ENCODE data around the gene NNMT. TPM values are rescaled to one million over a fixed set of nuclear protein-coding genes. Genes with fewer than 3 reads are reported as not detected.

The NNMT gene
- polyA plus RNA-seq, 3 donors from 2014 or later = 0.68 to 1.0 TPM; not detected in 1

DNA sequence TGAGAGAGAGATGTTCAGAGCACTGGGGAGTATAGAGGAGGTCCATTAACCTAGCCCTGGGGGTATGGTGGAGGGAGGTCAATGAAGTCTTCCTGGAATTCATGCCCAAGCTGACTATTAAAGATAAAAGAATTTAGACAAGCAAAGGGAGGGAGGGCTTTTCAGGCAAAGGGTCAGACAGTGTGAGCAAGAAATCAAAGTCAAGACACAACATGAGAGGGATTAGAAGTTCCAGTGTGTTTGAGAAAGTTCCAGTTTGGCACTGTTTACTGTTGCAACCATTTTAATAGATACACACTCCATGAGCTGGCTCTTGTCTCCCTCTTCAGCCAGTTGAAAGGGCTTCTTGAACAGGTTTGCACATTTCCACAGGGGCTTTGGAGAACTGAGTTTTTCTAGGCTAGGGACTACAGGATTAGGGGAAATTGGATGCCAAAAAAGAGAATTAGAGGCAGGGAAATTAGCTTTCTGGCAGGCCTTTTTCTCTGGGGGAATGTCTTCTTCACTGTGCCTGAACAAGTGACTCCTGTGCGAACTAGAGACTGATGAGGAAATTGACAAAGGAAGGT is 14.7 kb upstream of the NNMT start:
- peaks cover 1 to 6% of the 10 kb centered on the region in 2 donors for H3K4me1 Mint-ChIP-seq
- H3K27me3 Mint-ChIP-seq (ENCODE audit: low read depth in 3 of 3) = peaks cover 3 to 8% (median 4%) of the 10 kb centered on the region in 3 donors
- H3K9me3 Mint-ChIP-seq = no peaks in the 10 kb centered on the region
- DNase-seq = no peak
- no peak overlapping the region for H3K4me3 Mint-ChIP-seq
- H3K27ac Mint-ChIP-seq = no peak overlapping the region
- peaks cover 0 to 4% (median 0%) of the 10 kb centered on the region in 3 donors for H3K36me3 Mint-ChIP-seq

DNA sequence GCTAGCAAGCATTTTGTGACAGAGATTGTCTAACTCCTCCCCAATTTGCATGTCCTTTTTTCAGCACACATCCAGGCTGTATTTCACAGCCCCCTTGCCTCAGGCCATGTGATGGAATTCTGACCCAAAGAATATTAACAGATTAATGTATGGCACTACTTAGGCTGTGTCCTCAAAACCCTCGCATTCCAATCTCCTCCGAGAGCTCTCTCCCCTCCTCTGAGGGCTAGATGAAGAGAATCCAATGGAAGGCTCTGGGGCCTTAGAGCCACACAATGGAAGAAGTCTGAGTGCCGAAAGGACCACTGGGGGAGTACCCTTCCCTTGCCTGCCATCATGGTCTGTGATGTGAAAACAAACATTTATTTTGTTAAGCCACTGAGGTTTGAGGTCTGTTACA is 13.7 kb upstream of the NNMT start:
- peaks cover 3 to 7% (median 4%) of the 10 kb centered on the region in 3 donors for H3K27me3 Mint-ChIP-seq (ENCODE audit: low read depth in 3 of 3)
- H3K9me3 Mint-ChIP-seq = no peaks in the 10 kb centered on the region
- H3K36me3 Mint-ChIP-seq = peaks cover 0 to 4% (median 0%) of the 10 kb centered on the region in 3 donors
- H3K4me3 Mint-ChIP-seq = no peak overlapping the region
- peaks cover 1 to 6% of the 10 kb centered on the region in 2 donors for H3K4me1 Mint-ChIP-seq
- H3K27ac Mint-ChIP-seq = no peak overlapping the region
- no peak for DNase-seq

DNA sequence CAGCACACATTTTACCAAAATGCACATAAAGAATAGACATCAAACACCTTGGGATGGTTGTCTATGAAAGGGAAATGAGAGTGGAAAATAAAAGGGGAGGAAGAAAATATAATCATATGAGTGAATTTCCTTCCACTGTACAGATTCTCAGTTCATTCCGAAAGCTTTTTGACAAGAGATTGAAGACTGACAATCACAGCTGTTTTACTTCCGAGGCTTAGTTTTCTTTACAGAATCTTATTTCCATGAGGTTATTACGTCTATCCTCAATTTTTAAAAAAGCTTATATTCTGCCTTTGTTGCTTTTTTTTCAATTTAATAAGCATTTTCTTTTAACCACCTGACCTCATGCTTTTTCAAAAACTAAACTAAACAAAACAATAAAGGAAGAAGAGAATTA is 12.8 kb upstream of the NNMT start:
- H3K27me3 Mint-ChIP-seq (ENCODE audit: low read depth in 3 of 3) = peaks cover 3 to 6% (median 4%) of the 10 kb centered on the region in 3 donors

DNA sequence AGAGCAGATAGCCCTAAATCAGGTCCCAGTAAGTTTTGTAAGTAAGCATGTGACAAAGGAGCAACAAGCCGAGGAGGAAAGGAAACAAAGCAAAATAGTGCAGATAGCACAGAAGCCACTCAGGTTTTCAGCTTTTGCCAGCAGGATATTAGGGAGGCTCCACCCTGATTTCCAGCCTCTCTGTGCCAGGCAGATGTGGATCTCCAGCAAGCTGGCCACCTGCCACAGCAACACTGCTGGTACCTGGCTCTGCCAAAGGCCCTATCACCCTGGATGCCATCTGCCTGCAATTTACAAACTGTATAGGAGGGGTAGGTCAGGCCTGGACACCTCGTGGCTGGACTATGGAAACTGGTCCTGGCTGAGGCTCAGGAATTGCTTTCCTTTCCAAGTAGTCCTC is 12.2 kb upstream of the NNMT start:
- peaks cover 0 to 4% (median 0%) of the 10 kb centered on the region in 3 donors for H3K36me3 Mint-ChIP-seq
- peaks cover 1 to 6% of the 10 kb centered on the region in 2 donors for H3K4me1 Mint-ChIP-seq
- peaks cover 4 to 5% (median 5%) of the 10 kb centered on the region in 3 donors for H3K27me3 Mint-ChIP-seq (ENCODE audit: low read depth in 3 of 3)
- H3K27ac Mint-ChIP-seq = no peak overlapping the region
- H3K4me3 Mint-ChIP-seq = no peak overlapping the region
- H3K9me3 Mint-ChIP-seq = no peaks in the 10 kb centered on the region
- no peak for DNase-seq

More for the DNA sequence above, 12.8 kb upstream of the NNMT start:
- H3K9me3 Mint-ChIP-seq = no peaks in the 10 kb centered on the region
- H3K27ac Mint-ChIP-seq = no peak overlapping the region
- H3K4me1 Mint-ChIP-seq = peaks cover 1 to 6% of the 10 kb centered on the region in 2 donors
- H3K4me3 Mint-ChIP-seq = no peak overlapping the region
- peaks cover 0 to 4% (median 0%) of the 10 kb centered on the region in 3 donors for H3K36me3 Mint-ChIP-seq
- DNase-seq = no peak

DNA sequence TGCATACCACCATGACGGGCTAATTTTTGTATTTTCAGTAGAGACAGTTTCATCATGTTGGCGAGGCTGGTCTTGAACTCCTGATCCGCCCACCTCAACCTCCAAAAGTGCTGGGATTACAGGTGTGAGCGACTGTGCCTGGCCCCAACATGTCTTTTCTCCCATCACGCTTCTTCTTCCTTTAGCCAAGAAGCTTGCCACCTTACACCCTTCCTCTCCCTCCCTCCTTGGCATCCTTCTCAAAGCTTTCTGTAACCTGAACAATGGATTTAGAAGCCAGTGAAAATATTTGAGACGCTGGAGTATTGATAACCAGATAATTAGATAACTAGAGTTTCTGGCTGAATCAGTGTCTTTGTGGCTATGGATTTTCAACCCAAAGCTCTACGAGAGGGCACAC is 11.3 kb upstream of the NNMT start:
- DNase-seq = no peak
- Mint-ChIP-seq H3K27ac (no peak overlapping the region), H3K27me3 (ENCODE audit: low read depth in 3 of 3) (peaks cover 0 to 5% (median 4%) of the 10 kb centered on the region in 3 donors), H3K9me3 (no peaks in the 10 kb centered on the region), H3K36me3 (no peaks in the 10 kb centered on the region), H3K4me3 (no peak overlapping the region), H3K4me1 (peaks cover under 1% of the 10 kb centered on the region in 2 donors)

DNA sequence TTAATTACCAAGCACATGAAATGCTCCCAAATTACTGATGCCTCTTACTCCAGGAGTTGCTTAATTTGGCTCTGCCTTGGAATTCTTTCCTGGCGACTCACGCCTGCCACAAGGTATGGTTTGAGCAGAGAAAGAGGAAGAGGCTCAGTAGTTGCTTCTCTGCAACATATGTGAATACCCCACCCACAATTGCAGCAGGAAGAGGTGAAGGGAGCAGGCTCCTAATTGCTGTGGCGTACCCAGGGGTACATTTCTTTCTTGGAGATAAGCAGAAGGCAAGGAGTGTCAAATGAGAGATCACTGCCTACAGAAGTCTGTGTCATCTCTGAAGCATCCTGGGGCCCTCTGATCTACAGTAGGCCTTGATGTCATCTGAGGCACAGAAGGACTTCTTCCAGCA is 10.6 kb upstream of the NNMT start:
- H3K27me3 Mint-ChIP-seq (ENCODE audit: low read depth in 3 of 3) = peaks cover 0 to 5% (median 1%) of the 10 kb centered on the region in 3 donors
- no peaks in the 10 kb centered on the region for H3K4me1 Mint-ChIP-seq
- H3K36me3 Mint-ChIP-seq = no peaks in the 10 kb centered on the region
- no peak overlapping the region for H3K27ac Mint-ChIP-seq
- no peaks in the 10 kb centered on the region for H3K9me3 Mint-ChIP-seq
- DNase-seq = no peak
- H3K4me3 Mint-ChIP-seq = no peak overlapping the region

DNA sequence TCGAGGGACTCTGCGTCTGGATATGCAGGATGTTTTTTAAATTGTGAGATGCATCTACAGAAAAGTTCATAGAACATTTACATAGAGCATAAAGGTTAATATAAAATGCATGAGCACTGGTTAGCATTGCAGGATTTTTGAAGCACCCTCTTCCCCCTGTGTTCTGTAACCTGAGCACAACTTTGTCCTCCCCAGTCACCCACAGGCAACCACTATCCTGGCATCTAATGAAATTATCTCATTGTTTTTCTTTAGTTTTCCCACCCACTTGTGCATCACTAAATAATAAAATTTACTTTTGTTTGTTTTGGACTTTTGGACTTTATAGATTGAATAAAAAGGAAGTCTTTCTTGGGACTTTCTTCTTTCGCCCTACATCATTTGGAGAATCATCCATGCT is 10.0 kb upstream of the NNMT start:
- Mint-ChIP-seq H3K4me1 (no peaks in the 10 kb centered on the region), H3K4me3 (no peak overlapping the region)

DNA sequence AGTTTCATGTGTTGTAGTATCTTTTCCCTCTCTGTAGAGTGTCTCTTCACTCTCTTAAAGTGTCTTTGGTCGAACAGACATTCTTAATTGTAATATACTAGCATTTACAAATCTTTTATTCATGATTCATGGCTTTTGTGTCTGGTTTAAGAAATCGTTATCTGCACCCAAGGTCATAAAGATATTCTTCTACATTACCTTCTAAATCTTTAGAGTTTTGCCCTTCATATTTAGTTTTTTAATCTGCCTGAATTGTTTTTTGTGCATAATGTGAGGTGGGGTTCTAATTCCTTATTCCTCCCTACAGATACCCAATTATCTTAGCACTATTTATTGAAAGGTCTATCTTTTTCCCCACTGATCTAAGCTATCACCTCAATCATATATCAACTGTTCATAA is 9.0 kb upstream of the NNMT start:
- Mint-ChIP-seq H3K27me3 (ENCODE audit: low read depth in 3 of 3) (peaks cover 0 to 3% (median 0%) of the 10 kb centered on the region in 3 donors), H3K4me3 (no peak overlapping the region), H3K9me3 (peaks cover 0 to 2% (median 0%) of the 10 kb centered on the region in 6 donors), H3K4me1 (no peaks in the 10 kb centered on the region), H3K36me3 (no peaks in the 10 kb centered on the region), H3K27ac (no peak overlapping the region)
- DNase-seq = no peak

More for the DNA sequence above, 10.0 kb upstream of the NNMT start:
- Mint-ChIP-seq H3K36me3 (no peaks in the 10 kb centered on the region), H3K27ac (no peak overlapping the region), H3K9me3 (no peaks in the 10 kb centered on the region), H3K27me3 (ENCODE audit: low read depth in 3 of 3) (peaks cover 0 to 4% (median 1%) of the 10 kb centered on the region in 3 donors)
- DNase-seq = no peak

DNA sequence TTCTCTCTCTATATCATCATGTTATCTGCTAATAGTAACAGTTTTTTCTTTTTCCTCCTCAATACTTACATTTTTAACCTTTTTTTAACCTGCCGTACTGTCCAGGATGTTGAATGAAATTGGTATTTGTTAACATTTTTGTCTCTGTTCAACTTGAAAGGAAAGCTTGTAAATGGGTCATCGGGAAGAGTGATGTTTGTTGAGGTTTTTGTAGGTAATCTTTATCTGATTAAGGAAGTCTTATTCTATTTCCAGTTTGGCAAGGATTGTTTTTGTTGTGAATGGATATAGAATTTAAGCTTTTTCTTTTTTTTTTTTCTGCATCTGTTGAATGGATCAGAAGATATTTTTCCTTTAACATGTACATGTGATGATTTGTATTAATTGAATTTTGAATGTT is 8.1 kb upstream of the NNMT start:
- Mint-ChIP-seq H3K9me3 (peaks cover 0 to 2% (median 0%) of the 10 kb centered on the region in 6 donors), H3K27me3 (ENCODE audit: low read depth in 3 of 3) (peaks cover 0 to 4% (median 3%) of the 10 kb centered on the region in 3 donors), H3K36me3 (no peaks in the 10 kb centered on the region), H3K4me3 (no peak overlapping the region), H3K27ac (no peak overlapping the region), H3K4me1 (no peaks in the 10 kb centered on the region)
- no peak for DNase-seq

DNA sequence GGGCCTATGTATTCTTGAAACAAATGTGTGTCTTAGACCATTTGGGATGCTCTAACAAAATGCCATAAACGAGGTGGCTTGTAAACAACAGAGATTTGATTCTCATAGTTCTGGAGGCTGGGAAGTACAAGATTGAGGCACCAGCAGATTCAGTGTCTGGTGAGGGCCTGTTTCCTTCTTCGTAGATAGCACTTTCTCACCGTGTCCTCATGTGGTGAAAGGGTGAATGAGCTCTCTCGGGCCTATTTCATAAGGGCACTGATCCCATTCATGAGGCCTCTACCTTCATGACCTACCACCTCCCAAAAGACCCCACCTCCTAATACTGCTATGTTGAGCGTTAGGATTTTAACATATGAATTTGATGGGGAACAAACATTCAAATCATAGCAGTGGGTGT is 6.4 kb upstream of the NNMT start:
- Mint-ChIP-seq H3K4me3 (no peak overlapping the region), H3K36me3 (no peaks in the 10 kb centered on the region), H3K27ac (no peak overlapping the region), H3K27me3 (ENCODE audit: low read depth in 3 of 3) (peaks cover 0 to 4% (median 4%) of the 10 kb centered on the region in 3 donors), H3K4me1 (no peaks in the 10 kb centered on the region), H3K9me3 (peaks cover 0 to 2% (median 0%) of the 10 kb centered on the region in 6 donors)
- DNase-seq = no peak

DNA sequence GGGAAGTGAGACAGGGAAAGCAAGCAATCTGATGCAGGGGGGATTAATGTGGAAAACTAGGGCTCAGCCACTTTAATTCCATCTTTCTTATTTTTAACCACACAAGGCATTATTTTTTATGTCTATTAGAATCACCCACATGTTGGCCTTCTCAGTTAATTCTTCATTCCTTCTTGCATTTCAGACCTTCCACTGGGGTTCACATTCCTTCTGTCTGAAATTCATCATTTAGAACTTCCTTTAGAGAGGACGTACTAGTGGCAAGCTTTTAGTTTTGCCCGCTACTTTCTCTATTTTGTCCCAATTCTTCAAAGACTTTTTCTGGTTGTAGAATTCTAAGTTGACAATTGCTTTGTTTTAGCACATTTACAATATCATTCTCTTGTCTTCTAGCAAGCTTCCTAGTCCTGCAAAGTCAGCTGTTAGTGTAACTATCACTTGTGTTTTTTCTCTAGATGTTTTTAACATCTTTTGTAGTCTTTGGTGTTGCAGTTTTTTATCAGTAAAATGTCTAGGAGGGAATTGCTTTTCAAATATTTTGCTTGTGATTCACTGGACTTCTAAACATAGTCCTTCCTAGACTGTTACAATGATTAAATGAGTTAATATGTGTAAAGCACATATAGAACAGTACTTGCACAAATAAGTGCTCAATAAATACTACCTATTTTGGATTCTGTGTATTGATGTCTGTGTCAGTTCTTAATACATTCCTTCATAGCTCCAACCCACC is 5.5 kb upstream of the NNMT start:
- Mint-ChIP-seq H3K4me3 (no peak overlapping the region), H3K36me3 (no peaks in the 10 kb centered on the region), H3K4me1 (no peaks in the 10 kb centered on the region), H3K9me3 (peaks cover 0 to 2% (median 0%) of the 10 kb centered on the region in 6 donors), H3K27me3 (ENCODE audit: low read depth in 3 of 3) (peaks cover 0 to 4% (median 4%) of the 10 kb centered on the region in 3 donors), H3K27ac (no peak overlapping the region)
- DNase-seq = no peak

DNA sequence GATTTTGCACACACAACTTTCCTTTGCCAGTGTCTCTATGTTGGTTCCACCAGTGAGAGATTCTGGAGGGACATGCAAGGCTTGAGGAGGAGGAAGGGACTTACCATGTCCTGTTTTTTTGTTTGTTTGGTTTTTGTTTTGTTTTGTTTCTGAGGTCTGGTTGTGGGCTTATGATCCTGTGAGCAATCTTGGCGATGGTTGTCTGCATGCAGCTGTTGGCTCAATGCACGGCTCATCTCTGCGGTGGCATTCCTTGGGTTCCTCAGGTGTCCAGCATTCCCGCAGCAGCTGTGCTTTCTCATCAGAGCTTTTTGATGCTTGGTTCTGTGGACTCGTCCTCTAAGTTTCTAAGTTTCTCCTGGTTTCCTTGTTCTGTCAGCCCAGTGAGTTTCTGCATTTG is 4.8 kb upstream of the NNMT start:
- DNase-seq = no peak
- H3K9me3 Mint-ChIP-seq = peaks cover 0 to 2% (median 0%) of the 10 kb centered on the region in 6 donors
- peaks cover 0 to 10% (median 4%) of the 10 kb centered on the region in 3 donors for H3K27me3 Mint-ChIP-seq (ENCODE audit: low read depth in 3 of 3)
- no peaks in the 10 kb centered on the region for H3K4me1 Mint-ChIP-seq
- H3K27ac Mint-ChIP-seq = no peak overlapping the region
- H3K4me3 Mint-ChIP-seq = no peak overlapping the region
- no peaks in the 10 kb centered on the region for H3K36me3 Mint-ChIP-seq

DNA sequence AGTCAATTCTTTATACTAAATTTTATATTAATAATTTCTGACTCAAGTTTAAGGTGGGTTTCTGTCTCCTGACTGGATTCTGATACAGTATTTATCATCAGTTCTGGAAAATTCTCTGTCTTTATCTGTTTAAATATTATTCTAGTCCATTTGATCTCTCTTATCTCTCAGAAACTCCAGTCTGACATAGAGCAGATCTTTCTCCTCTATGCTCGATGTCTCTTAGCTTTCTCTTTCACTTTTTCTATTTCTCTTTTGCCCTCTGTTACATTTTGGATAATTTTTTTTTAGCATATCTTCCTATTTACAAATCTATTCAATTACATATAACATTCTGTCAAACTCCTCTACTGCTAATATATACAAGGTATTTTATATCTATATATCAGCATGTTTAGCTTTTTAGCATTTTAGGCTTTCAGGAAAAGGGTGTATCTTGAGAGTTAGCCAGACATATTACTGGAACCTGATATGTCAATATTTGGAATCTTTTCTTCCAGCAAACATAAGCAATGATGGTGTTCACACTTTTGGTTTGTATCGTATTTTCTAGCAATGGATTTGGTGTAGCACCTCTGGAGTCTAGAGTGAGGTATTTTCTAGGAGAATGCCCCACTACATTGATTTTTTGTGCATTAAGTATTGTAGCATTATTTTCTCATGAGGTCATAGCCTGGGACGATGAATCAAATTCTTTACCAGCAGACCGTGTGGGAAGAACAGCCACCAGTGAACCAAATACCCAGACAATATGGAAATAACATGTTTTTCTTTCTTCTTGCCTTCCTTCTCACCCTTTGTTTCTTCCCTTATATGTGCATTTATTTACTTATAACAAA is 4.1 kb upstream of the NNMT start:
- H3K9me3 Mint-ChIP-seq = peaks cover 0 to 2% (median 0%) of the 10 kb centered on the region in 6 donors
- no peak overlapping the region for H3K4me3 Mint-ChIP-seq
- peaks cover 0 to 10% (median 4%) of the 10 kb centered on the region in 3 donors for H3K27me3 Mint-ChIP-seq (ENCODE audit: low read depth in 3 of 3)
- no peak for DNase-seq
- H3K36me3 Mint-ChIP-seq = no peaks in the 10 kb centered on the region
- H3K27ac Mint-ChIP-seq = no peak overlapping the region
- H3K4me1 Mint-ChIP-seq = no peaks in the 10 kb centered on the region

Measured in immature natural killer cell (primary cell).